OCI-LY3 (cell line): Measurements from ENCODE around the gene FKBP2.

Experiments
- H2AFZ ChIP-seq: fragments of 200-600, 300-600 bp; shearing (Covaris generic); 2 replicates; pipeline ENCODE4 v1.6.0; 2014; ENCODE audit warnings: antibody characterized with exemption, low read depth, low read length
- H3K27ac ChIP-seq: fragments of 200-600, 300-600 bp; sonication (generic); 2 replicates; pipeline ENCODE4 v1.5.1; 2014; ENCODE audit warnings: mild to moderate bottlenecking, low read length, moderate library complexity, mixed read lengths
- H3K27me3 ChIP-seq: fragments of 200-600, 300-600 bp; sonication (generic); 2 replicates; pipeline ENCODE4 v1.6.1; 2014; ENCODE audit warnings: low read depth, low read length, mixed read lengths
- H3K36me3 ChIP-seq: fragments of 200-600, 300-600 bp; sonication (generic); replicated peaks from 2 replicates; pipeline ENCODE3; 2014; ENCODE audit warnings: low read depth, low read length, mixed read lengths
- H3K4me1 ChIP-seq: fragments of 300-600, 200-600 bp; sonication (generic); 2 replicates; pipeline ENCODE4 v1.6.1; 2014; ENCODE audit warnings: low read length, mixed read lengths
- H3K4me2 ChIP-seq: fragments of 200-600, 300-600 bp; sonication (generic); 2 replicates; pipeline ENCODE4 v1.6.1; 2014; ENCODE audit warnings: low read length, mixed read lengths
- H3K4me3 ChIP-seq: fragments of 300-600, 200-600 bp; sonication (generic); 2 replicates; pipeline ENCODE4 v1.5.1; 2014; ENCODE audit warnings: antibody characterized with exemption, mild to moderate bottlenecking, low read length, moderate library complexity
- H3K79me2 ChIP-seq: fragments of 300-600, 200-600 bp; shearing (Covaris generic); 2 replicates; pipeline ENCODE4 v1.6.1; 2014; ENCODE audit warnings: mild to moderate bottlenecking, low read length, mixed read lengths
- H3K9ac ChIP-seq: fragments of 300-600, 200-600 bp; shearing (Covaris generic); 2 replicates; pipeline ENCODE4 v1.6.0; 2014; ENCODE audit warnings: mild to moderate bottlenecking, low read length, moderate library complexity
- H3K9me3 ChIP-seq: fragments of 200-600, 300-600 bp; shearing (Covaris generic); 2 replicates; pipeline ENCODE4 v1.6.1; 2014; ENCODE audit warnings: low read length, mixed read lengths; ENCODE audit not compliant: insufficient read depth
- H4K20me1 ChIP-seq: fragments of 200-600, 300-600 bp; sonication (generic); 2 replicates; pipeline ENCODE4 v1.6.1; 2016; ENCODE audit warnings: low read length, mixed read lengths; ENCODE audit not compliant: insufficient read depth
- CTCF ChIP-seq: fragments of 200-600, 300-600 bp; sonication (generic); IDR thresholded peaks from 2 replicates; pipeline ENCODE4 v1.5.1; 2014; ENCODE audit warnings: antibody characterized with exemption, low read length, low read depth
- EZH2phosphoT487 ChIP-seq: fragments of 200-600 bp; shearing (Covaris generic); IDR thresholded peaks from 2 replicates; pipeline ENCODE4 v1.6.1; 2018; ENCODE audit warnings: antibody characterized with exemption, mixed run types, low read depth

Gene FKBP2

GRCh38 chr11:64259533-64260067, 18.7 kb downstream of the FKBP2 start:
- Histone ChIP-seq H3K9me3 (no peaks in the 10 kb centered on the region), H3K27ac (peak overlapping the region; percentile 74), H3K4me2 (peak overlapping the region; percentile 38), H4K20me1 (no peaks in the 10 kb centered on the region), H3K4me3 (no peak overlapping the region), H3K4me1 (peaks cover 19% of the 10 kb centered on the region), H3K36me3 (peaks cover 59% of the 10 kb centered on the region), H3K79me2 (no peaks in the 10 kb centered on the region), H3K9ac (peak overlapping the region; percentile 42; the same call in 1 of the 2 replicates), H3K27me3 (no peaks in the 10 kb centered on the region), H2AFZ (no peak overlapping the region)
- TF ChIP-seq CTCF, result no peak
- TF ChIP-seq EZH2phosphoT487, result no peak

DNA sequence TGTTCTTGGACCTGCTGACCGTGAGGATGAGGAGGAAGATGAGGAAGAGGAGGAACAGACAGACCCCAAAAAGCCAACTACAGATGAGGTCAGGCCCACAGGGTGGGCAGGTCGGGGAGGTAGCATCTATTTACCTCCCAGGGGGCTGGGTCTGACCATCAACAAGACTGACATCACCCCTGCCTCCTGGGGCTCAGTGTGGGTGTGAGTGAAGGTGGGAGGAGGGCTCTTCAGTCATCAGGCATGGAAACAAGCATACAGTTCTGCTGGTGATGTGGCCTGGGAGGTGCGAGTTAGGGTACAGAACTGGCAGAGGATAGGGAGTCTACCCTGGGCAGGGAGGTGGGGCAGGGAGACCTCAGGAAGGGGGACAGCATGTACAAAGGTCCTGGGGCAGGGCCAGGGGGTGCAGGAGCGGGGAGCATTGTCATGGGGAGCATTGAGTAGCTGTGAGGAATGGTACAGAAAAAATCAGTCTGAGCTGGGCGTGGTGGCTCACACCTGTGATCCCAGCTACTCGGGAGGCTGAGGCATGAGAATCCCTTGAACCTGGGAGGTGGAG, 19.3 kb downstream of the FKBP2 start:
- H2AFZ ChIP-seq, result no peak overlapping the region
- no peak overlapping the region for H3K4me3 ChIP-seq
- H3K4me2 ChIP-seq, result peak overlapping the region; percentile 38
- H3K27me3 ChIP-seq, result no peaks in the 10 kb centered on the region
- TF ChIP-seq EZH2phosphoT487 (no peak), CTCF (no peak)
- H3K27ac ChIP-seq, result peak overlapping the region; percentile 74
- H3K79me2 ChIP-seq, result no peaks in the 10 kb centered on the region
- H4K20me1 ChIP-seq, result no peaks in the 10 kb centered on the region
- peaks cover 59% of the 10 kb centered on the region for H3K36me3 ChIP-seq
- peaks cover 19% of the 10 kb centered on the region for H3K4me1 ChIP-seq
- no peaks in the 10 kb centered on the region for H3K9me3 ChIP-seq
- peak overlapping the region; percentile 42; the same call in 1 of the 2 replicates for H3K9ac ChIP-seq

DNA sequence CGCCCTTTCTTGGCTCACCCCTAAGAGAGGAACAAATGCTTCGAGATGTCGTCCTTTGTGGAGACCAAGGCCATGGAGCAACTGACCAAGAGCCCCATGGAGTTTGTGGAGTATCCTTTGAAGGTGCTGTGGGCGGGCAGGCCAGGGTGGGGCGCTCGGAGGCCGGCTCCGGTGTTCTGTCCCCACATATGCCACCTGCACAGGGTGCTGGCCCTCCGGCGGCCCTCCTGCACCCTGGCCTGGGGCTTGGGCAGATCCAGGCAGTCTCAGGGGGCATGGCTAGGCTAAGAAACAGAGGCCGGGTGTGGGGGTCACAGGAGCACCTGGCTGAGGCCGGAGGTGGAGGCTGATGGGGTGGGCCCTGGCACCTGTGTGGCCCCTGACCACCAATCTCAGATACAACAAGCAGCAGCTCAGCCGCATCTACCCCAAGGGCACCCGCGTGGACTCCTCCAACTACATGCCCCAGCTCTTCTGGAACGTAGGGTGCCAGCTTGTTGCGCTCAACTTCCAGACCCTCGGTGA, 20.7 kb downstream of the FKBP2 start:
- H3K36me3 ChIP-seq, result peaks cover 55% of the 10 kb centered on the region
- no peak for TF ChIP-seq EZH2phosphoT487
- TF ChIP-seq CTCF, result no peak
- H4K20me1 ChIP-seq, result no peaks in the 10 kb centered on the region

GRCh38 chr11:64262271-64263002, 21.5 kb downstream of the FKBP2 start:
- Histone ChIP-seq H3K36me3 (peaks cover 54% of the 10 kb centered on the region), H2AFZ (no peak overlapping the region)

More for the DNA sequence above, 20.7 kb downstream of the FKBP2 start:
- Histone ChIP-seq H3K79me2 (no peaks in the 10 kb centered on the region), H2AFZ (no peak overlapping the region), H3K4me1 (peaks cover 19% of the 10 kb centered on the region), H3K27ac (no peak overlapping the region), H3K4me2 (no peak overlapping the region), H3K9me3 (no peaks in the 10 kb centered on the region), H3K4me3 (no peak overlapping the region), H3K27me3 (no peaks in the 10 kb centered on the region), H3K9ac (no peak overlapping the region)

More at GRCh38 chr11:64262271-64263002, 21.5 kb downstream of the FKBP2 start:
- no peak for TF ChIP-seq CTCF
- TF ChIP-seq EZH2phosphoT487, result no peak
- no peaks in the 10 kb centered on the region for H3K9me3 ChIP-seq
- H4K20me1 ChIP-seq, result no peaks in the 10 kb centered on the region
- no peaks in the 10 kb centered on the region for H3K79me2 ChIP-seq
- no peak overlapping the region for H3K27ac ChIP-seq
- H3K27me3 ChIP-seq, result no peaks in the 10 kb centered on the region
- no peak overlapping the region for H3K9ac ChIP-seq
- no peak overlapping the region for H3K4me2 ChIP-seq
- peaks cover 19% of the 10 kb centered on the region for H3K4me1 ChIP-seq
- no peak overlapping the region for H3K4me3 ChIP-seq
